Lower lobe of right lung (tissue), 2 donors: ENCODE data around the gene ODAD4. TPM values are rescaled to one million over a fixed set of nuclear protein-coding genes. Genes with fewer than 3 reads are reported as not detected.

Experiments used
- ATAC-seq, 2 donors: fragments of 200-7000 bp; cut with Tn5 transposase; one replicate each; pipeline ENCODE4 v1.9.1; 2020 to 2022; ENCODE audit warnings: mild to moderate bottlenecking in 2 of 2, moderate library complexity in 2 of 2
- DNase-seq: peaks from one replicate; pipeline ENCODE4 v3.0.0-alpha.2; 2020
- H3K27ac ChIP-seq: fragments of 200-600 bp; one replicate; pipeline ENCODE4 v1.8.0; 2022
- H3K27me3 ChIP-seq: fragments of 200-600 bp; one replicate; pipeline ENCODE4 v1.8.0; 2022; ENCODE audit warnings: low read depth
- H3K36me3 ChIP-seq: fragments of 200-600 bp; one replicate; pipeline ENCODE4 v1.8.0; 2022; ENCODE audit warnings: mild to moderate bottlenecking
- H3K4me1 ChIP-seq: fragments of 200-600 bp; one replicate; pipeline ENCODE4 v1.8.0; 2022
- H3K4me3 ChIP-seq: fragments of 200-600 bp; one replicate; pipeline ENCODE4 v1.8.0; 2022; ENCODE audit warnings: mild to moderate bottlenecking
- H3K9me3 ChIP-seq: fragments of 200-600 bp; one replicate; pipeline ENCODE4 v1.8.0; 2022
- CTCF ChIP-seq: fragments of 200-600 bp; IDR thresholded peaks from one replicate; pipeline ENCODE4 v1.8.0; 2022; ENCODE audit warnings: antibody characterized with exemption, mild to moderate bottlenecking
- intact Hi-C: fragments of 100-400 bp; cut with DNase I; formaldehyde crosslinking; loops from one replicate; pipeline ENCODE4 v1.11.0; 2022
- total RNA-seq: library from RNA; stranded (reverse); fragmentation: NEBNext Ultra II Directional; extraction: Animal tissue kit (Norgen Biotek cat#: 25700); gene quantifications from one replicate; pipeline ENCODE4 v1.2.1, GENCODE V29; 2021
- donor health status: DM: no; HTN: yes; CAD: no; lungs with severe emphysema.

Gene ODAD4
- total RNA-seq, 1 donor from 2014 or later = 5.4 TPM

DNA sequence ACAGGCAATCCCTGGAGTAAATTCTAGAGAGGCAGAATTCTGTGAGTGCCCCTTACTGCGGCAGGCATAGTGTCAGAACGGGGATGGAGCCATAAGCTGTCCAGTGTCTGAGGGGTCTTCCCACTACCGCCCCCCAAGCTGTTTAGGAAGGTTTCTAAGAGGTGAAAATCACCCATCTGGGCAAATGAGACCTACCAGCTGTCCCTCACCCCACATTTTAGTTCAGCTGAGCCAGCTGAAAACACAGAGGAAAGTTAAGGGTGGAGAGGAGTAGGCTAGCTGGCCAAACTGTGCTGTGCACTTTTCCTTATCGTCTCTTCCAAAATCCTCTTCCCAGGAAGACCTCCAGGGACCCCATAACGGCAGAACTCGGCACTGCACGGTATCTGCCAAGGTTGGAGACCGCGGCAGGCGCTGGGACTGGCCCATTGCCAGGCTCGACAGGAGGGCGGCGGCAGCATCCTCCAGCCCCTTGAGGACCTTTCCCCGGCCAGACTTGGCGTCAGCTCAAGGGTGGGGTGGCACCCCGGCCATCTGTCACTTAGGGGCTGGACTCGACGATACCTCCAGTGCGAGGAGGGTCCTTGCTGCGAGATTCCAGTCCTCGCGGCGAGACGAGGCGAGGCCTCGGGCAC lies 12.6 kb upstream of the ODAD4 start:
- Histone ChIP-seq H3K4me3 (peak overlapping the region; percentile 100), H3K36me3 (peaks cover 10% of the 10 kb centered on the region), H3K4me1 (peaks cover 40% of the 10 kb centered on the region), H3K27me3 (no peaks in the 10 kb centered on the region), H3K27ac (peak overlapping the region; percentile 89), H3K9me3 (no peaks in the 10 kb centered on the region)
- ATAC-seq (peak; percentile 17 to 29), DNase-seq (peak; percentile 67)
- intact Hi-C loops = no loop called here
- no peak for TF ChIP-seq CTCF

DNA sequence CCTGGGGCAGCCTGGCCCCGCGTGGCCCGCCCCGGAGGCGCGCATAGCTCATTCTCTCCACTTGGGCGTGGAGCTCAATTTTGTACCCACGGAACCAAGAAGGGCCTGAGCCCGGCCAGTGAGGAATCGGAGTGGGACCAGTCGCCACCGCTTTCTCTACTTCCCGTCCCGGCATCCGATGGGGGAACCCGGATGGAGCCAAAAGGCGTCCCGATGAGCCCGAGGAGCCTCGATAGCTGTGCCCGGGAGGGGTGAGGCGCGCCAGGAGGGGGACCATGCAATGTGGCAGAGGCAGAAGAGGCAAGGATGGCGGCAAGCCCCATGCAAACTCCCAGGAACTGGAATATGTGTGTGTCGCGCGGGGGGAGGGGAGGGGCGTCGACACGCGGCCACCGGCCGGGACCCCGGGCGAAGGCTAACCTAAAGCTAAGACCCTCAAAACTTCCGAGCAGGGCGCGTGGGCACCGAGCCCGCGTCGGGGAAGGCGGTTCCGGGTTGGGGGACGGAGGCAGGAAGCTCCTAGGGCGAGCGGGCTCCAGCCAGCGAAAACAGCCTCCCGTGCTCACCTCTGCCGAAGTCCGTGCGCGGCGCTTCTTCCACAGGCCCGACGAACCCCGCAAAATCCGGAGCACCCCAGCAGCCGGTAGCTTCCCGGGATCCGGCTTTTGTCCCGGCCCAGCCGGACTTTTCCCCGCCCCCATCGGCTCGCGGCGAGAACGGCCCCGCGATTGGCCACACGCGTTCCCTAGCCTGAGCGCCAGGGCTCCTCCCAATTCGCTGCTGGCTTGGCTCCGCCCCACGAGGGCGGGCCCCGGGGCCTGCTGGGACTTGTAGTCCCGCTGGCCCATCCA lies 11.9 kb upstream of the ODAD4 start, which contains the start of gene ACLY:
Gene ACLY, minus strand, starts transcription at position 638 of the 851 bp plus-strand sequence. CDS start 5,078 bp downstream, outside the sequence.
- intact Hi-C loops = no loop called here
- ATAC-seq = peak; percentile 99
- peak within 1 kb of the TSS; percentile 100 for H3K4me3 ChIP-seq
- H3K4me1 ChIP-seq = peaks cover 37% of the 10 kb centered on the region
- H3K27ac ChIP-seq = peak within 1 kb of the TSS; percentile 89
- no peaks in the 10 kb centered on the region for H3K27me3 ChIP-seq
- peak; percentile 97 for DNase-seq
- peaks cover 3% of the 10 kb centered on the region for H3K36me3 ChIP-seq
- no peaks in the 10 kb centered on the region for H3K9me3 ChIP-seq
- TF ChIP-seq CTCF = no peak

GRCh38 chr17:41919165-41919817 lies 11.1 kb upstream of the ODAD4 start:
- intact Hi-C loops = no loop called here
- Histone ChIP-seq H3K4me3 (peak overlapping the region; percentile 100), H3K4me1 (peaks cover 29% of the 10 kb centered on the region), H3K9me3 (no peaks in the 10 kb centered on the region), H3K36me3 (no peaks in the 10 kb centered on the region), H3K27ac (peak overlapping the region; percentile 74), H3K27me3 (no peaks in the 10 kb centered on the region)
- DNase-seq (no peak), ATAC-seq (peak; percentile 52)
- TF ChIP-seq CTCF = no peak

DNA sequence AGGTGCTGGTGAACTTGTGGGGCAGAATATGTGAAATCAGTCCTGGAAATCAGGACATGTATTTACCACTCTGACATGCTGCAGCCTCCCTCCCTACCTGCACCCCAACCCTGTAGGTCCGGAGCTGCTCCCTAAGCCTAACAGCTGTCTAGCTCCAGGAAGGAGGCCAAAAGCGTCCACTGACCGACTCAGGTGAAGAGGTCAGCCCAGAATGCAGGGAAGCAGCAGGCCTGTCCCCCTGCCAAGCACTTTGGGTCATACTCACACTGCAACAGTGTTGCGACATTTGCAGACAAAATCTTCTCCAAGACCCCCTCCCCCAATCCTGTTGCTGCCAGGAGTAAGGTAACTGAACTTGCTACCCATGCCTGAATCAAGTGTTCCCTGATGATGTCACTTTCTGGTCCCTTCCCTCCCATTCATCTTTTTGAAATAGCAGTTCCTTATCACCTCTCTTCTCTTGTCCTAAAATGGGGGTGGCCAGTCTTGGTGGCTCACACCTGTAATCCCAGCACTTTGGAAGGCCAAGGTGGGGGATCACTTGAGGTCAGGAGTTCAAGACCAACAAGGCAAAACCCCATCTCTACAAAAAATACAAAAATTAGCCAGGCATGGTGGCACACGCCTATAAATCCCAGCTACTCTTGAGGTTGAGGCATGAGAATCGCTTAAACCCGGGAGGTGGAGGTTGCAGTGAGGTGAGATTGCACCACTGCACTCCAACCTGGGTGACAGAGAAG lies 10.4 kb upstream of the ODAD4 start:
- peak overlapping the region; percentile 74 for H3K27ac ChIP-seq
- peaks cover 25% of the 10 kb centered on the region for H3K4me1 ChIP-seq
- H3K9me3 ChIP-seq = no peaks in the 10 kb centered on the region
- H3K27me3 ChIP-seq = no peaks in the 10 kb centered on the region
- no peaks in the 10 kb centered on the region for H3K36me3 ChIP-seq
- H3K4me3 ChIP-seq = peak overlapping the region; percentile 100
- TF ChIP-seq CTCF = no peak
- DNase-seq (peak; percentile 56), ATAC-seq (no peak)
- intact Hi-C loops = no loop called here

DNA sequence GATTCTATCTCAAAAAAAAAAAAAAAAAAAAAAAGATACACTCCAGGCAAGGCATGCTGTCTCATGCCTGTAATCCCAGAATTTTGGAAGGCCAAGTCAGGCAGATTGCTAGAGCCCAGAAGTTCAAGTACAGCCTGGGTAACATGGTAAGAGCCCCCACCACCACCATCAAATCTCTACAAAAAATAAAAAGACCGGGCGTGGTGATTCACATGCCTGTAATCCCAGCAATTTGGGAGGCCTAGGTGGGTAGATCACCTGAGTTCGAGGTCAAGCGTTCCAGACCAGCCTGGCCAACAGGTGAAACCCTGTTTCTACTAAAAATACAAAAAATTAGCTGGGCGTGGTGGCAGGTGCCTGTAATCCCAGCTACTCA lies 9.8 kb upstream of the ODAD4 start:
- no peak overlapping the region for H3K4me3 ChIP-seq
- no peak for TF ChIP-seq CTCF
- no peaks in the 10 kb centered on the region for H3K9me3 ChIP-seq
- H3K36me3 ChIP-seq = no peaks in the 10 kb centered on the region
- no peak overlapping the region for H3K27ac ChIP-seq
- DNase-seq (no peak), ATAC-seq (no peak)
- no peaks in the 10 kb centered on the region for H3K27me3 ChIP-seq
- peaks cover 25% of the 10 kb centered on the region for H3K4me1 ChIP-seq
- intact Hi-C loops = no loop called here
